Panc1 (cell line): Measurements from ENCODE around the gene NCDN.
A peak's percentile ranks its signal among the peaks of the same experiment; 100 is the strongest.

ENCODE experiments used
- CTCF ChIP-seq: fragments of 450-650 bp; IDR thresholded peaks from 2 replicates; pipeline ENCODE4 v1.5.1; 2017; ENCODE audit warnings: mild to moderate bottlenecking
- POLR2AphosphoS5 ChIP-seq: IDR thresholded peaks from 2 replicates; pipeline ENCODE4 v1.6.1; 2012; ENCODE audit warnings: mild to moderate bottlenecking, low read depth, low read length, moderate library complexity
- REST ChIP-seq, 2 experiments: IDR thresholded peaks; 2 replicates each; pipeline ENCODE4 v1.6.1; 2011 to 2012; ENCODE audit warnings: low read depth in 2 of 2, control low read depth in 1 of 2, low read length in 1 of 2, mild to moderate bottlenecking in 1 of 2, moderate library complexity in 1 of 2; ENCODE audit not compliant: insufficient read depth in 1 of 2
- SIN3A ChIP-seq: IDR thresholded peaks from 2 replicates; pipeline ENCODE4 v1.6.1; 2012; ENCODE audit warnings: low read depth, mild to moderate bottlenecking, low read length, moderate library complexity, borderline replicate concordance; ENCODE audit not compliant: insufficient read depth
- TCF7L2 ChIP-seq: IDR thresholded peaks from 2 replicates; pipeline ENCODE4 v1.6.1; 2011; ENCODE audit warnings: mild to moderate bottlenecking, low read depth, low read length, inconsistent platforms

DNA sequence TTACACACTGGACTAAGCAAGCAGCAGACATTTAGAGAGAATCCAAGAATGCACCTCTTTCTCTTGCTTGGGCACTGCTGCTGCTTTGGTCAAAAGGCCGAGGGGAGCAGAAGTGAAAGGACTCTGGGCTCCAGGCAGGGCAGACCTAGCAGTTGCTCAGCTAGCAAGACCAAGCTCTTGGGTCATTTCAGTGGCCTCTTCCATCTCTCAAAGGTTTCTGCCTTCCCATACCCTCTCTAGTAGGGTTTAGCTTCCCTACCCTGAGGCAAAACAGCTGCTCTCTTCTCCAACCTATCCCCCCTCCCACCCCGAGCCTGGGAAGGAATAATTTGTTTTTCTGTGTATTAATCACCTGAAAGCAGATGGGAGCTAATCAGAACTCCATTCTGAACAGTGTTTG, 41.3 kb downstream of the NCDN start:
- no peak for TF ChIP-seq REST (IDR thresholded peaks at IDR 0.05; ENCODE audit: insufficient read depth in 1 of 2, low read depth in 2 of 2, low read length in 1 of 2)
- no peak for TF ChIP-seq CTCF
- TF ChIP-seq POLR2AphosphoS5: peak; percentile 37; the same call in 1 of the 2 replicates
- no peak for TF ChIP-seq TCF7L2
- TF ChIP-seq SIN3A: no peak
